Measurements from ENCODE around the gene KSR1.

DNA sequence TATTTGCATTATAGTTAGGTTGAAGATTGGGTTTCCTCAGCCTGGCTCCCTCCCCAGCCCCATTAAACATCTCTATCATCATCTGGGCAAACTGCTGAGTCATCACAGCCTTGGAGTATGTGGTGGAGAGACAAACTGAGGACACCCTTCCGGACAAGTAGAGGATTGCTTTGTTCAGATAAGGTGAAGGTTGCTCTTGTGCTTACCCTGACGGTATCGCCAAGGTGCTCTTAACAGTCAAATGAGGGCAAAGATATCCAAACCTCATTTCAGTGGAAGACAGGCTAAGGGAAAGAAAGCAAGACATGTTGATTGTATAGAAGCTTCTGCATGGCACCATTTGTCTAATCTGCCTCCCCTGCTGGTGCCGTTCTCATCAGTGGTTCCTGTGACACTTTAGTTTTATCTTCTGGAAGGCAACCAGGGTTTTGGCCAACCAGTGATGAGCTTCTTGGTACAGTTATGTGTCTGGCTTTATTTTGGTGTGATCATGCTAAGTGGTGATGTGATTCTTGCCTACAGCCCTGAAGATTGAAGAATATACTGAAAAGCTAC lies 117.8 kb downstream of the KSR1 start:
- TF ChIP-seq, protein P1, sequence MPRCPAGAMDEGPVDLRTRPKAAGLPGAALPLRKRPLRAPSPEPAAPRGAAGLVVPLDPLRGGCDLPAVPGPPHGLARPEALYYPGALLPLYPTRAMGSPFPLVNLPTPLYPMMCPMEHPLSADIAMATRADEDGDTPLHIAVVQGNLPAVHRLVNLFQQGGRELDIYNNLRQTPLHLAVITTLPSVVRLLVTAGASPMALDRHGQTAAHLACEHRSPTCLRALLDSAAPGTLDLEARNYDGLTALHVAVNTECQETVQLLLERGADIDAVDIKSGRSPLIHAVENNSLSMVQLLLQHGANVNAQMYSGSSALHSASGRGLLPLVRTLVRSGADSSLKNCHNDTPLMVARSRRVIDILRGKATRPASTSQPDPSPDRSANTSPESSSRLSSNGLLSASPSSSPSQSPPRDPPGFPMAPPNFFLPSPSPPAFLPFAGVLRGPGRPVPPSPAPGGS (IDR thresholded peaks at IDR 0.05; ENCODE audit: borderline replicate concordance, insufficient read depth, low read depth, low read length, poor library complexity, severe bottlenecking): no peak
- TF ChIP-seq, protein P2, sequence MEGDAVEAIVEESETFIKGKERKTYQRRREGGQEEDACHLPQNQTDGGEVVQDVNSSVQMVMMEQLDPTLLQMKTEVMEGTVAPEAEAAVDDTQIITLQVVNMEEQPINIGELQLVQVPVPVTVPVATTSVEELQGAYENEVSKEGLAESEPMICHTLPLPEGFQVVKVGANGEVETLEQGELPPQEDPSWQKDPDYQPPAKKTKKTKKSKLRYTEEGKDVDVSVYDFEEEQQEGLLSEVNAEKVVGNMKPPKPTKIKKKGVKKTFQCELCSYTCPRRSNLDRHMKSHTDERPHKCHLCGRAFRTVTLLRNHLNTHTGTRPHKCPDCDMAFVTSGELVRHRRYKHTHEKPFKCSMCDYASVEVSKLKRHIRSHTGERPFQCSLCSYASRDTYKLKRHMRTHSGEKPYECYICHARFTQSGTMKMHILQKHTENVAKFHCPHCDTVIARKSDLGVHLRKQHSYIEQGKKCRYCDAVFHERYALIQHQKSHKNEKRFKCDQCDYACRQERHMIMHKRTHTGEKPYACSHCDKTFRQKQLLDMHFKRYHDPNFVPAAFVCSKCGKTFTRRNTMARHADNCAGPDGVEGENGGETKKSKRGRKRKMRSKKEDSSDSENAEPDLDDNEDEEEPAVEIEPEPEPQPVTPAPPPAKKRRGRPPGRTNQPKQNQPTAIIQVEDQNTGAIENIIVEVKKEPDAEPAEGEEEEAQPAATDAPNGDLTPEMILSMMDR (IDR thresholded peaks at IDR 0.05 in 2 of 3, conservative IDR thresholded peaks at IDR 0.05 in 1 of 3; ENCODE audit: control insufficient read depth in 2 of 3, extremely low read depth in 1 of 3, insufficient read depth in 1 of 3, low read depth in 3 of 3, low read length in 3 of 3): no peak
- TF ChIP-seq RAD51 (IDR thresholded peaks at IDR 0.05) (no peak), BHLHE40 (IDR thresholded peaks at IDR 0.05; ENCODE audit: borderline replicate concordance in 1 of 2, low read depth in 2 of 2, low read length in 1 of 2) (no peak), SIN3A (IDR thresholded peaks at IDR 0.05; ENCODE audit: low read depth, low read length) (no peak), TCF3 (IDR thresholded peaks at IDR 0.05; ENCODE audit: borderline replicate concordance, insufficient read depth, low read depth, low read length) (no peak), POLR2AphosphoS5 (IDR thresholded peaks at IDR 0.05; ENCODE audit: low read length) (no peak), TCF12 (IDR thresholded peaks at IDR 0.05; ENCODE audit: low read depth, low read length) (no peak), SMC3 (IDR thresholded peaks at IDR 0.05; ENCODE audit: borderline replicate concordance, low read length) (no peak), POLR2A (IDR thresholded peaks at IDR 0.05; ENCODE audit: low read depth, low read length) (no peak), EZH2 (IDR thresholded peaks at IDR 0.05; ENCODE audit: borderline replicate concordance, control insufficient read depth, low read depth, low read length) (no peak), RAD21 (IDR thresholded peaks at IDR 0.05; ENCODE audit: insufficient read depth, low read depth, low read length) (no peak)

Measured in GM12878 (cell line).